ENCODE data around the gene VPS51.
A peak's percentile ranks its signal among the peaks of the same experiment; 100 is the strongest.

VPS51 gene

DNA sequence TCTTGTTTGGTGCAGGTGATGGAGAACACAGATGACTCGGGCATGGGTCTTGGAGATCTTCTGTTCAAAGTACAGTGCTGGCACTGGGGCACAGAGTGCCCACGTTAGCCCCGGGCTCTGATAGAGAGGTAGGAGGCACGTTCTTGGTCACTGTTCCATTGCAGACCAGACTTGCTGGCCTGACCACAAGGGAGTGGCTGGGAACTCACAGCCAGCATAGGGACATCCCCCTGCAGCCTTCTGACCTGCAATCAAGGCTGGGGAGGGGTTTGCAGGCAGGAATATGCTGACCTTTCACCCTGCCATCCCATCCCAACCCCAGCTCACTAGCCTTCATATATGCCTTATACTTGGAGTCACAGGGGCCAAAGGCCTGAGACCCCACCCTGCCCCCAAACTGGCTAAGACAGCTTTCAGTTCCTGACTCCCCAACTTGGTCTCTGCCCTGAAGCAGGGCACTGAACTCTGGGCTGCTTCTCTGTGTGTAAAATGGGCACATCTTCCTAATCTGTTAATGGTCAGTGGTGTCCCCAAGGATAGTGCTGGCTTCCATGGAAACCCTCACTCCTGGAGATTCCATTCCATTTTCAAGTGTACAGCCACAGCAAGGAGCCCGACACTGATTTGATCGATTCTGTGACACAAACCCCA, 30.7 kb downstream of the VPS51 start:
- Histone ChIP-seq H3K27me3 (ENCODE audit: control insufficient read depth in 5 of 5, insufficient read depth in 4 of 5, low read length in 5 of 5) (no peaks in the 10 kb centered on the region), H3K27ac (ENCODE audit: low read depth, low read length) (no peak overlapping the region), H3K4me1 (ENCODE audit: control insufficient read depth in 5 of 5, insufficient read depth in 5 of 5, low read length in 5 of 5) (peaks cover 0 to 13% (median 12%) of the 10 kb centered on the region in 5 donors), H3K9ac (ENCODE audit: low read length in 5 of 5) (no peak overlapping the region), H3K9me3 (ENCODE audit: control insufficient read depth in 5 of 5, low read length in 5 of 5) (no peaks in the 10 kb centered on the region), H3K36me3 (ENCODE audit: control insufficient read depth in 5 of 5, insufficient read depth in 5 of 5, low read length in 5 of 5) (peaks cover 4 to 75% (median 73%) of the 10 kb centered on the region in 5 donors), H3K4me3 (ENCODE audit: low read depth in 1 of 5, low read length in 5 of 5) (no peak overlapping the region)

DNA sequence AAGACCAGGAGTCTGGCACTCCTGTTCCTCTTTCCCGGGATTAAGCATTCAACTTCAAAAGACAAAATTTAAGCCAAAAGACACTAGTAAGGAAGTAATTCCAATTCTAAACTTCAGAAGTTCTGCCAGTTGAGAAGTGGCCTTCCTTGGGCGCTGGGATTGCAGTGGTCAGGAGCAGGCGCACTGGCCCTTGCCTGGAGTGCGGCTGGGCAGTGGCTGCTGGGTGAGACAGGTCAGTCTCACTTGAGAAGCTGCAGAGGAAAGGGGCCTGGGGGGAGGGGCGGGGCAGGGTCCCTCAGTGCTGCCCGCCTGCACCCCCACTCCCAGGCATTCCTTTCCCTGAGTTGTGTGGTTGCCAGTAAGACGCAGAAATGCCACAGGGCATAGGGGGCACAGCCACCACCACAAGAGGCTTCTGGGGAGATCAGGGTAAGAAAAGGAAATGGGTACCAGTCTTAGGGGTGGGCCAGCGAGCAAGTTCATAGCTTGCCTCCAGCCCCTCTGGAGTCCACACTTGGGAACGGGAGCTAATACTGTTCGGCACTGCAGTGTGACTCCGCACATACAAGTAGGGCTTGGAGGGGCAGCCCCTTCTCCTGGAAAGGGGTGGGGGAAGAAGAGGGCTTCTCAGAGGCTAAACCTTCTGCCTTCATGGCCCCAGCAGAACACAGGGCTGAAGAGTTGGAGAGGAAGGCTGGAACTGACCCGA, 31.6 kb downstream of the VPS51 start:
- H3K9ac ChIP-seq (ENCODE audit: low read length in 5 of 5) = no peak overlapping the region
- peaks cover 4 to 84% (median 81%) of the 10 kb centered on the region in 5 donors for H3K36me3 ChIP-seq (ENCODE audit: control insufficient read depth in 5 of 5, insufficient read depth in 5 of 5, low read length in 5 of 5)
- H3K4me1 ChIP-seq (ENCODE audit: control insufficient read depth in 5 of 5, insufficient read depth in 5 of 5, low read length in 5 of 5) = peaks cover under 1 to 15% (median 14%) of the 10 kb centered on the region in 5 donors

DNA sequence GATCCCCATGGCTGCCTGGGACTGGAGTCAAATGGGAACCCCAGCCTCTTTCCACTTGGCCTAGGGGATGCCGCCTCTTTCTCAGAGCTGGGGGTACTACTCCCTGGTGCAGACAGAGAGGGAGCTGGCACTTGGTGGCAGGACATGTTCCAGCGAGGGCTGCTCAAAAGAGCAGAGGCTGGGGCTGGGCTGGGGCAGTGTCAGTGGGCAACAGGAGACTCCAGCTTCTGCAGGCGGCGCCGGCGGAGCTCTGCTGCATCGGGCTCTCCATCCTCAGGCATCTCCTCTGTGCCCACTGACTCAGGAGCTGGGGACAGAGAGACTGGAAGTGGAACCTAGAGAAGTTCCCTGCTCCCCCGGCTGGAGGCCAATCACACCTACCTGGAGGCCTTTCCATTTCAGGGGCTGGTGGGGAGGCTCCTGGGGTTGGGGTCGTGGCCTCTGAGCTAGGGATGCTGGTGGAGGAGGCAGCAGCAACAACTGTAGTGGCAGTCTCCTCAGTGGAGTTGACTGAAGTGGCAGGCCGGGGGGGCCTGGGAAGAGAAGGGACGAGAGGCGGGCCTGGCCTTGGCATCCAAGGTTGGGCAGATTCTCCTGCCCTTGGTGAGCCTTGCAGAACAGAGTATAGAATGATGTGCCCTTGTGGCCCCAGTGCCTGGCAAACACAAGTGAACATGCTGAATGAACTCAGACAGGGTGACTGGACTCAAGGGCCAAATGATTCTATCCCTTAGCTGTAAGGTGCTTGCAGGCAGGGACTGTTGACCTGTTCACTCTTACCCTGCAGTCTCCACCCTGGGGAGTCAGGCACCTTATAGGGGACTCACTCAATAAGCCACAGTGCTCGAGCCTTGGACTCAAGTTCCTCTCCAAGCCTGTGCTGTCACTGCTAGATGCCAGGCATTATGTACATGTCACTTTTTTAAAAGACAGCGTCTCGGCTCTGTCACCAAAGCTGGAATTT, 32.5 kb downstream of the VPS51 start:
- Histone ChIP-seq H3K4me1 (ENCODE audit: control insufficient read depth in 5 of 5, insufficient read depth in 5 of 5, low read length in 5 of 5) (peaks cover 6 to 20% (median 17%) of the 10 kb centered on the region in 5 donors), H3K36me3 (ENCODE audit: control insufficient read depth in 5 of 5, insufficient read depth in 5 of 5, low read length in 5 of 5) (peaks cover 4 to 90% (median 86%) of the 10 kb centered on the region in 5 donors), H3K4me3 (ENCODE audit: low read depth in 1 of 5, low read length in 5 of 5) (no peak overlapping the region), H3K9ac (ENCODE audit: low read length in 5 of 5) (no peak overlapping the region), H3K27ac (ENCODE audit: low read depth, low read length) (no peak overlapping the region), H3K27me3 (ENCODE audit: control insufficient read depth in 5 of 5, insufficient read depth in 4 of 5, low read length in 5 of 5) (no peaks in the 10 kb centered on the region), H3K9me3 (ENCODE audit: control insufficient read depth in 5 of 5, low read length in 5 of 5) (no peaks in the 10 kb centered on the region)

More for the DNA sequence above, 31.6 kb downstream of the VPS51 start:
- no peaks in the 10 kb centered on the region for H3K9me3 ChIP-seq (ENCODE audit: control insufficient read depth in 5 of 5, low read length in 5 of 5)
- no peak overlapping the region for H3K27ac ChIP-seq (ENCODE audit: low read depth, low read length)
- H3K4me3 ChIP-seq (ENCODE audit: low read depth in 1 of 5, low read length in 5 of 5) = no peak overlapping the region
- no peaks in the 10 kb centered on the region for H3K27me3 ChIP-seq (ENCODE audit: control insufficient read depth in 5 of 5, insufficient read depth in 4 of 5, low read length in 5 of 5)

DNA sequence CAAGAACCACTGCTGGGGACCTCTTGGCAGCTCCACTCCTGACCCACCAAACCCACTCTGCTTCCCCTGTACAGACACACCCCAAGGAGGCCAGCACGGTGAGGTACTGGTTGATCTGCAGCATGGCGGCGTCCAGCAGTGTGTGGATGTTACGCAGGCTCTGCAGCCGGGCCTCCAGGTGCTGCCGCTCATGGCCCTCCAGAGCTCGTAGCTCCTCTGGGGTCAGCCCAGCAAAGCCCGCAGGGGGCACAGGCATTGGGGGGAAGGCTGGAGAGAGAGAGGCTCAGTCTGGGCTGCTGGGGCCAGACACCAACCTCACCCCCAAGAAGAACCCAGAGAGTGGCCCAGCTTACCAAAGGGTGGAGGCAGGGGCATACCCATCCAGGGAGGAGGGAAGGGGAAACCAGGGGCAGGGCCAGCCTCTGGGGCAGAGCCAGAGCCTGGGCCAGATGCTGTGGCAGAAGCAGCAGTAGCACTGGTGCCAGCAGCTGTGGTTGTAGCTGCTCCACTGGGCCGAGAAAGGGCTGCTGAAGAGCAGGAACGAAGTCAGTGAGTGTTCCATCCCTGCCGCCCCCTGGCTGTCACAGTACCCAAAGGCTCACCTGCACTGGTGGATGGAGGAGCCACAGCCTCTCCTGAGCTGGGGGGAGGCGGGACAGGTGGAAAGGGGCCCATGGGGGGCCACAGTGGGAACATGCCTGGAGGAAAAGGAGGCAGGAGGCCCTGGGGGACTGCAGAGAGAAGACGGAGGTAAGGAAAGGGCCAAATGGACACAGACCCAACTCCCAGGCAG, 33.8 kb downstream of the VPS51 start:
- H3K4me3 ChIP-seq (ENCODE audit: low read depth in 1 of 5, low read length in 5 of 5) = no peak overlapping the region
- H3K9me3 ChIP-seq (ENCODE audit: control insufficient read depth in 5 of 5, low read length in 5 of 5) = no peaks in the 10 kb centered on the region
- H3K36me3 ChIP-seq (ENCODE audit: control insufficient read depth in 5 of 5, insufficient read depth in 5 of 5, low read length in 5 of 5) = peaks cover 4 to 82% (median 81%) of the 10 kb centered on the region in 5 donors
- peaks cover 6 to 27% (median 23%) of the 10 kb centered on the region in 5 donors for H3K4me1 ChIP-seq (ENCODE audit: control insufficient read depth in 5 of 5, insufficient read depth in 5 of 5, low read length in 5 of 5)
- H3K9ac ChIP-seq (ENCODE audit: low read length in 5 of 5) = no peak overlapping the region
- no peak overlapping the region for H3K27ac ChIP-seq (ENCODE audit: low read depth, low read length)
- H3K27me3 ChIP-seq (ENCODE audit: control insufficient read depth in 5 of 5, insufficient read depth in 4 of 5, low read length in 5 of 5) = no peaks in the 10 kb centered on the region

DNA sequence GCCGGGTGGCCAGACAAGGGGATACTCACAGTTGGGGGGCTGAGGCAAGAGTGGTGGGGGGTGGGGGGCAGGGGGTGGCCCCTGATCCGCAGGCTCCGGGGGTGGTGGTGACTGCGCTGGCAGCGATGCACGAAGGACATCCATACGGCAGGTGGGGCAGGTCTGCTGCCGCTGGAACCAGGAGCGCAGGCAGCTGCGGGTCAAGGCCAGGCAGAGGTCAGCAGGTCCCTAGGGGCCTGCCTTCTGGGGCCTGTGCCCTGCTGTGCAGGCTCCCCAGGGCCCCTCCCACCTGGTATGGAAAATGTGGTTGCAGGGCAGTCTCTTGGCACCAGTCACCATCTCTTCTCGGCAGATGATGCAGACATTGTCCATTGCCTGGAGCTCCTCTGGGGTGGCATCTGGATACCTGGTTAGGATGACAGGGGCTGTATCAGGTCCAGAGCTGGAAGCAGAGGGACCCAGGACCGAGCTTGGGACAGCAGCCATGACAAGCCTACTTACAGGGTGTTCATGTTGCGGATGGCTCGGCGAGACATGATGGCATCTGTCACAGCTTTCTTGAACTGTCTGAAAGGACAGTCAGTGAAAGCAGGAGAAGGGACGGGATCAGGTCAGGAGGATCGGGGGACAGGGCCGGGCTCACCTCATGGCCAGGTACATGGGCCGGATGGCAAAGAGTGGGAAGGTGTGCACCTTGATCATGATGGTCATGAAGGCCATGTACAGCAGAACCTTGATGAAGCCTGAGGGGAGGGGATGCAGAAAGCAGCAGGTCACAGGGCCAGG, 34.8 kb downstream of the VPS51 start:
- no peak overlapping the region for H3K27ac ChIP-seq (ENCODE audit: low read depth, low read length)
- no peaks in the 10 kb centered on the region for H3K27me3 ChIP-seq (ENCODE audit: control insufficient read depth in 5 of 5, insufficient read depth in 4 of 5, low read length in 5 of 5)
- no peak overlapping the region for H3K4me3 ChIP-seq (ENCODE audit: low read depth in 1 of 5, low read length in 5 of 5)
- peaks cover 9 to 35% (median 32%) of the 10 kb centered on the region in 5 donors for H3K4me1 ChIP-seq (ENCODE audit: control insufficient read depth in 5 of 5, insufficient read depth in 5 of 5, low read length in 5 of 5)
- H3K9me3 ChIP-seq (ENCODE audit: control insufficient read depth in 5 of 5, low read length in 5 of 5) = no peaks in the 10 kb centered on the region
- peaks cover 4 to 73% (median 72%) of the 10 kb centered on the region in 5 donors for H3K36me3 ChIP-seq (ENCODE audit: control insufficient read depth in 5 of 5, insufficient read depth in 5 of 5, low read length in 5 of 5)
- H3K9ac ChIP-seq (ENCODE audit: low read length in 5 of 5) = no peak overlapping the region

DNA sequence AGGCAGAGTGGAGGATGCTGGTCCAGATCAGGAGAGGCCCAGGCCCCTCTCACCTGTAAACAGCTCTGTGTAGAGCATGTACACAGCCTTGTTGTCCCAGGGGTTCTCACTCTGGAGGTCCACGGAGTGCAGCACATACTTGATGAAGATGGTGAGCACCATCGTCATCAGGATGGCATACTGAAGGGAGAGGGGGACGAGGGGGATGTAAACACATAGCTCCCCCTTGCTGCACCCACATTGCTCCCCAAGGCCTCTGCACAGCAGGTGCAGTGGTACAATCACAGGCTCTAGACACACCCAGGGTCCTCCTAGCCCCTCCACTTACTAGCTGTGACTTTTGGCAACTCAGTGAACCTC, 35.4 kb downstream of the VPS51 start:
- Histone ChIP-seq H3K9me3 (ENCODE audit: control insufficient read depth in 5 of 5, low read length in 5 of 5) (no peaks in the 10 kb centered on the region), H3K9ac (ENCODE audit: low read length in 5 of 5) (no peak overlapping the region), H3K27me3 (ENCODE audit: control insufficient read depth in 5 of 5, insufficient read depth in 4 of 5, low read length in 5 of 5) (no peaks in the 10 kb centered on the region), H3K27ac (ENCODE audit: low read depth, low read length) (no peak overlapping the region), H3K4me1 (ENCODE audit: control insufficient read depth in 5 of 5, insufficient read depth in 5 of 5, low read length in 5 of 5) (peaks cover 9 to 35% (median 33%) of the 10 kb centered on the region in 5 donors), H3K36me3 (ENCODE audit: control insufficient read depth in 5 of 5, insufficient read depth in 5 of 5, low read length in 5 of 5) (peaks cover 4 to 67% (median 66%) of the 10 kb centered on the region in 5 donors), H3K4me3 (ENCODE audit: low read depth in 1 of 5, low read length in 5 of 5) (no peak overlapping the region)

DNA sequence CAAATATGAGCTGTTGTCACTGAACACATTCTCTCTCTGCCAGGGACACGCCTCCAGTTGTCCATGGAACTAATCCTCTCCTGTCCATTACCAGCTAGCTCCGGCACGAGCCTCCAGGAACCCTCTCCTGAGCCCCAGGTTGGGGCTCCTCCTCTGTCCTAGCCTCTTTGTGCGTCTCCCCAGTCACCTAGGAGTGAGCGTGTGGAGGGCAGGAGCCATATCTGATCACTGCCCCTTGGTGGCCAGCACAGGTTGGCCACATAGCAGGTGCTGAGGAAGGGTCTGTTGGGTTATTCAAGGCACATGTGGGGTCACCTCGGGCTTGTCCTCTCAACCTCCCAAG, 35.9 kb downstream of the VPS51 start:
- Histone ChIP-seq H3K4me3 (ENCODE audit: low read depth in 1 of 5, low read length in 5 of 5) (no peak overlapping the region), H3K9me3 (ENCODE audit: control insufficient read depth in 5 of 5, low read length in 5 of 5) (no peaks in the 10 kb centered on the region), H3K9ac (ENCODE audit: low read length in 5 of 5) (no peak overlapping the region), H3K4me1 (ENCODE audit: control insufficient read depth in 5 of 5, insufficient read depth in 5 of 5, low read length in 5 of 5) (peaks cover 9 to 34% (median 32%) of the 10 kb centered on the region in 5 donors), H3K36me3 (ENCODE audit: control insufficient read depth in 5 of 5, insufficient read depth in 5 of 5, low read length in 5 of 5) (peaks cover 4 to 62% (median 61%) of the 10 kb centered on the region in 5 donors), H3K27ac (ENCODE audit: low read depth, low read length) (peak overlapping the region; percentile 99), H3K27me3 (ENCODE audit: control insufficient read depth in 5 of 5, insufficient read depth in 4 of 5, low read length in 5 of 5) (no peaks in the 10 kb centered on the region)

DNA sequence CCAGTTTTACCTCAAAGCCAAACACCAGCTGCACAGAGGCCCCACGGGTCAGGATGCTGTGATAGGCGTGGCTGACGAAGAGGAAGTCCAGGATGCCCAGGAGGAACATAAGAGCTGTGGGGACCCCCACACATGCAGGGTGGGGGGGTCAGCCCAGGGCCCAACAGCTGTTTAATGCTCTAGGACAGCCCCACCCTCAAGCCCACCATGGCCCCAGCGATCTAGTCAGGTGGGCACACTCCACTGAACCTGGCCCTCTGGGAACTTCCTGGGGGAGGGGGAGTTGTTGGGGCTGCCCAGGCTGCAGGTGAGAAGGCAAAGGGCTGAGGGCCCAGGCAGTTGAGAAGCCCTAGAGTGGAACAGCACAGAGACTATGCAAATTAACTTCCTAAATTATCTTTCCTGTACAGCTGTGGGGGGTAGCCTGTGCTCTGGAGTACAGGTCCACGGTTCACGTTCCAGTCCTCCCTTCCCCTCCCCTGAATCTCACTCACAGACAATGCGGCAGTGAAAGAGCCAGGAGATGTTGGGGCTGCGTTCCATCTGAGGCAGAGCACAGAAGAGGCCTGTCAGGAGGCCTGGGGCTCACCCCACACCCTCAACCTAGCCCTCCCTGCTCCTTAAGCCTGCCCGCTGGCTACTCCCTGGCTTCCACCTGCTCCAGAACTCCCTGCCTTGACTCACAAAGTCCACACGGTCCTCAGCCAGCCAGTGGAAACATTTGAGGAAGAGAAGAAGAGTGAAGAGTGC, 36.4 kb downstream of the VPS51 start:
- Histone ChIP-seq H3K36me3 (ENCODE audit: control insufficient read depth in 5 of 5, insufficient read depth in 5 of 5, low read length in 5 of 5) (peaks cover 4 to 57% (median 57%) of the 10 kb centered on the region in 5 donors), H3K27me3 (ENCODE audit: control insufficient read depth in 5 of 5, insufficient read depth in 4 of 5, low read length in 5 of 5) (no peaks in the 10 kb centered on the region), H3K4me3 (ENCODE audit: low read depth in 1 of 5, low read length in 5 of 5) (peak overlapping the region in 3 of 5 donors; percentile 93 to 95 (median 95)), H3K4me1 (ENCODE audit: control insufficient read depth in 5 of 5, insufficient read depth in 5 of 5, low read length in 5 of 5) (peaks cover 9 to 34% (median 31%) of the 10 kb centered on the region in 5 donors), H3K9me3 (ENCODE audit: control insufficient read depth in 5 of 5, low read length in 5 of 5) (no peaks in the 10 kb centered on the region), H3K27ac (ENCODE audit: low read depth, low read length) (peak overlapping the region; percentile 99), H3K9ac (ENCODE audit: low read length in 5 of 5) (peak overlapping the region in 4 of 5 donors; percentile 17 to 98 (median 97))

Measured in subcutaneous abdominal adipose tissue (tissue), 5 donors.